NCI-H748 (cell line): ENCODE measurements around the gene SDR42E1.

Source experiments
- DNase-seq: peaks from one replicate; lab custom pipeline; 2025; ENCODE audit not compliant: unreplicated experiment; lab: John Stamatoyannopoulos, UW

The SDR42E1 gene

GRCh38 chr16:82005027-82005830, 6.0 kb downstream of the SDR42E1 start:
- DNase-seq, result no peak

- DNase-seq, result no peak
Measured at GRCh38 chr16:82004601-82005000, 6.7 kb downstream of the SDR42E1 start.

- DNase-seq, result no peak
Measured at GRCh38 chr16:82002831-82003230, 8.4 kb downstream of the SDR42E1 start.

GRCh38 chr16:81997738-81998137, 13.5 kb downstream of the SDR42E1 start:
- no peak for DNase-seq

GRCh38 chr16:81996664-81997509, 14.4 kb downstream of the SDR42E1 start:
- no peak for DNase-seq

GRCh38 chr16:81995651-81996050, 15.6 kb downstream of the SDR42E1 start:
- DNase-seq, result no peak

GRCh38 chr16:81994485-81994884, 16.8 kb downstream of the SDR42E1 start:
- DNase-seq, result no peak

GRCh38 chr16:81992859-81993258, 18.4 kb downstream of the SDR42E1 start:
- DNase-seq, result no peak

GRCh38 chr16:81987706-81988105, 23.6 kb downstream of the SDR42E1 start:
- no peak for DNase-seq

GRCh38 chr16:81987121-81987520, 24.1 kb downstream of the SDR42E1 start:
- no peak for DNase-seq

GRCh38 chr16:81977335-81977942, 33.8 kb downstream of the SDR42E1 start:
- peak; percentile 21 for DNase-seq

- DNase-seq, result no peak
Measured at GRCh38 chr16:81975637-81976036, 35.6 kb downstream of the SDR42E1 start.

GRCh38 chr16:81973737-81974136, 37.5 kb downstream of the SDR42E1 start:
- DNase-seq, result no peak

- DNase-seq, result no peak
Measured at GRCh38 chr16:81971853-81972252, 39.4 kb downstream of the SDR42E1 start.

GRCh38 chr16:81967358-81967757, 43.9 kb downstream of the SDR42E1 start:
- DNase-seq, result no peak

GRCh38 chr16:81964808-81965207, 46.5 kb downstream of the SDR42E1 start:
- DNase-seq, result no peak

- no peak for DNase-seq
Measured at GRCh38 chr16:81956213-81956948, 54.9 kb downstream of the SDR42E1 start.

GRCh38 chr16:81951564-81951963, 59.7 kb downstream of the SDR42E1 start:
- DNase-seq, result no peak

- no peak for DNase-seq
Measured at GRCh38 chr16:81946206-81946605, 65.1 kb downstream of the SDR42E1 start.

- DNase-seq, result no peak
Measured at GRCh38 chr16:81945665-81946064, 65.6 kb downstream of the SDR42E1 start.

- DNase-seq, result no peak
Measured at GRCh38 chr16:81942007-81942601, 69.2 kb downstream of the SDR42E1 start.
